GM12891 (cell line): Measurements from ENCODE around the gene CARTPT.

ENCODE experiments used
- PAX5 ChIP-seq: IDR thresholded peaks from 2 replicates; pipeline ENCODE4 v1.6.1; 2011; ENCODE audit warnings: low read length, moderate library complexity, mild to moderate bottlenecking; ENCODE audit not compliant: insufficient read depth, severe bottlenecking
- POLR2A ChIP-seq: IDR thresholded peaks from 2 replicates; pipeline ENCODE4 v1.6.1; 2011; ENCODE audit warnings: low read depth, low read length, control low read depth
- POLR2AphosphoS5 ChIP-seq: IDR thresholded peaks from 2 replicates; pipeline ENCODE4 v1.6.1; 2011; ENCODE audit warnings: low read depth, low read length, control low read depth
- POU2F2 ChIP-seq: IDR thresholded peaks from 2 replicates; pipeline ENCODE4 v1.6.1; 2011; ENCODE audit warnings: low read depth, mild to moderate bottlenecking, control low read depth, low read length, moderate library complexity
- SPI1 ChIP-seq: IDR thresholded peaks from 2 replicates; pipeline ENCODE4 v1.6.1; 2011; ENCODE audit warnings: low read depth, low read length, control low read depth
- TAF1 ChIP-seq: IDR thresholded peaks from 2 replicates; pipeline ENCODE4 v1.6.1; 2011; ENCODE audit warnings: low read depth, low read length, control low read depth

- TF ChIP-seq POLR2AphosphoS5 (no peak), POLR2A (no peak), TAF1 (no peak), SPI1 (no peak), PAX5 (no peak), POU2F2 (no peak)
These were observed 25.1 kb upstream of the CARTPT start for GRCh38 chr5:71693828-71694427.
